Measurements from ENCODE around the gene PLD4. TPM values are rescaled to one million over a fixed set of nuclear protein-coding genes. Genes with fewer than 3 reads are reported as not detected.
A peak's percentile ranks its signal among the peaks of the same experiment; 100 is the strongest.

PLD4 gene
- total RNA-seq, 4 donors from 2014 or later, result 1.3 to 10.9 TPM; not detected in 2

DNA sequence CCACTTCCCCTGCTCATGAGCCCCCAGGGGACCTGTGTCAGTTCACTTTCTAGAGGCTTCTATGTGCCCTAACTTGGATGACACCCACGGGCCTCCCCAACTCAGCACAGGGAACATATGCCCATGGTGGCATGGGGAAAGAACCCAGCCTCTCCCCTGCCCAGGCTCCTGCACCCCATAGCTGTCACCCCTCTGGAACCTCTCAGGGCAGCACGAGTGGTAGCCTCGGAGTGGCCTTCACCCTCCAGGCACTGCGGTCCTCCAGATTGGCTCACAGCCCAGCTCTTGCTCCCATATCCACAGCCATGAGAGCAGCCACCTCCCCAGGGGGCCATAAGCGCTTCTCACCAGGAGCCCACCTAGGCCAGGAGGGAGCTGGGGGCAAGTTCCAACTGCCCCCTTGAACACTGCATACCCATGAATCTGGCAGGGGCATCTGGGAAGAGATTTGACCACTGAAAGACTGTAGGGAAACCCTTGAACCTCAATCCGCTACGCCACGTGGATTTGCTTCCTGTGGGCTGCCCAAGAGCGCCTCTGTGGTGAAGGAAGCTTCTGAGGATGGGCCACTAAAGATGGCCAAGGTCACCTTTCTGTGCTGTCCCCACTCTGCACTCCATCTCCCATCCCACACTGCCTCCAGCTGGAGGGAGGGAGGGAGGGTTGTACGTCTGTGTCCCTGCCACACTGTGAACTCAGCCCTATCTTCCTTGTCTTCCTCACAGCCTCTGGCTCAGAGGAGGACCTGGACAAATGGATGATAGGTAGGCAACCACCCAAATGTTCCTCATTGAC lies 11.9 kb downstream of the PLD4 start:
- Histone ChIP-seq H3K4me3 (no peak overlapping the region), H3K36me3 (no peaks in the 10 kb centered on the region), H3K27me3 (no peaks in the 10 kb centered on the region), H3K4me1 (no peaks in the 10 kb centered on the region), H3K9me3 (no peaks in the 10 kb centered on the region), H3K27ac (no peak overlapping the region)
- no peak for TF ChIP-seq POLR2A (IDR thresholded peaks at IDR 0.05)
- TF ChIP-seq, protein P1, sequence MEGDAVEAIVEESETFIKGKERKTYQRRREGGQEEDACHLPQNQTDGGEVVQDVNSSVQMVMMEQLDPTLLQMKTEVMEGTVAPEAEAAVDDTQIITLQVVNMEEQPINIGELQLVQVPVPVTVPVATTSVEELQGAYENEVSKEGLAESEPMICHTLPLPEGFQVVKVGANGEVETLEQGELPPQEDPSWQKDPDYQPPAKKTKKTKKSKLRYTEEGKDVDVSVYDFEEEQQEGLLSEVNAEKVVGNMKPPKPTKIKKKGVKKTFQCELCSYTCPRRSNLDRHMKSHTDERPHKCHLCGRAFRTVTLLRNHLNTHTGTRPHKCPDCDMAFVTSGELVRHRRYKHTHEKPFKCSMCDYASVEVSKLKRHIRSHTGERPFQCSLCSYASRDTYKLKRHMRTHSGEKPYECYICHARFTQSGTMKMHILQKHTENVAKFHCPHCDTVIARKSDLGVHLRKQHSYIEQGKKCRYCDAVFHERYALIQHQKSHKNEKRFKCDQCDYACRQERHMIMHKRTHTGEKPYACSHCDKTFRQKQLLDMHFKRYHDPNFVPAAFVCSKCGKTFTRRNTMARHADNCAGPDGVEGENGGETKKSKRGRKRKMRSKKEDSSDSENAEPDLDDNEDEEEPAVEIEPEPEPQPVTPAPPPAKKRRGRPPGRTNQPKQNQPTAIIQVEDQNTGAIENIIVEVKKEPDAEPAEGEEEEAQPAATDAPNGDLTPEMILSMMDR (IDR thresholded peaks at IDR 0.05), result no peak
- intact Hi-C loops (cut with DNase I; ENCODE audit: low total_unique reads), result no loop called here
- peak; percentile 13 to 16 for DNase-seq

DNA sequence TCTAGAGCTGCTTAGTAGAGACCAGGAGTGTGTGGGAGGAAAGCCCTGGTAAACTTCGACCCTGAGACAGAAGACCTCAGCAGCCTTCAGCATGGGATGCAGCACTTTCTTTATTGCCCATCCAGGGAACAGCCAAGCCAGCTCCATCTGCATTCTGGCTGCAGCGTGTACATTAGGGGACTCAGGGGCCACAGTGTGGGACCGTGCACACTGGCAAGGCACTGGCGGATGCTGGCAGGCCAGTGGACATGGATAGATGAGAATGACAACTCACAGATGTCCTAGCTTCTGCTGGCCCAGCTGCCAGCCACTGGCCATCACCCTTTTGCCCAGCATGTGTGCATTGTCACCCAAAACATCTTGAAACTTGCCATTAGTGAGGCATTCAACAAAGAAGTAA lies 12.5 kb downstream of the PLD4 start:
- peak; percentile 7 to 8 for DNase-seq
- H3K9me3 ChIP-seq, result no peaks in the 10 kb centered on the region
- H3K27ac ChIP-seq, result no peak overlapping the region
- intact Hi-C loops (cut with DNase I; ENCODE audit: low total_unique reads), result no loop called here
- no peak overlapping the region for H3K4me3 ChIP-seq
- no peaks in the 10 kb centered on the region for H3K27me3 ChIP-seq
- TF ChIP-seq POLR2A (IDR thresholded peaks at IDR 0.05), result no peak
- TF ChIP-seq, protein P1 (IDR thresholded peaks at IDR 0.05), result no peak
- no peaks in the 10 kb centered on the region for H3K36me3 ChIP-seq
- no peaks in the 10 kb centered on the region for H3K4me1 ChIP-seq

DNA sequence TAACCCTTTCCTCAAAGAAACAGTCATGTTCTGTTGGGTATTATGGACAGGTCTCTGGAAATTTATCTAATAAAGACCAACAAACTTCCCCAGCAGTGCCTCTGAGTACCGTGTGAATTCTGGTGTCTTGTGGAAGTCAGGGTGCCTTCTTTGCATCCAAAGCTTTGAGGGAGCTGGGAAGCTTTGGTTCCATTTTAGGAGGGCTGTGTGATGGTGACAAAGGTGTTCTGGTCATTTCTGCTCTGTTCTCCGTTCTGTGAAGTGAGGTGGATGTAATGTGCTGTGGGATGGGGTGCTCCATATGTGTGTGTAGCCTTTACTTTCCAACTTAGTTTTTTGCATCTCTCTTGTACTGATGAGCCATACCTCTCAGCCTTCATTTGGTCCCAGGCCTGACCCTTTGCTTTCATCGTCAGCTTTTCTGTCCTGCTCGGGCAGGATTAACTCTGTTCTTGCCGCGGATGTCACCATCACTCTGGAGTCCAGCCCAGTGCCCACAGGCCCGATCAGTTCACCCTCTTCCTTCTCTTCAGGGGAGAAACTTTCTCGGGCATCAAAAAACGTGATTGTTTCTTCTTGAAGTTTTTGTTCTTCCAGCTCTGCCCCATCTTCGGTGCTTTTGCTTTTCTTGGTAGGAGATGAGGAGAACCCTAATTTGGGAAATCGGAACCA lies 13.2 kb downstream of the PLD4 start:
- Histone ChIP-seq H3K4me1 (no peaks in the 10 kb centered on the region), H3K4me3 (no peak overlapping the region), H3K27me3 (no peaks in the 10 kb centered on the region), H3K9me3 (no peaks in the 10 kb centered on the region), H3K36me3 (no peaks in the 10 kb centered on the region), H3K27ac (no peak overlapping the region)
- DNase-seq, result peak in 1 of 2 donors; percentile 9
- TF ChIP-seq, protein P1 (IDR thresholded peaks at IDR 0.05), result no peak
- TF ChIP-seq POLR2A (IDR thresholded peaks at IDR 0.05), result no peak
- intact Hi-C loops (cut with DNase I; ENCODE audit: low total_unique reads), result no loop called here

DNA sequence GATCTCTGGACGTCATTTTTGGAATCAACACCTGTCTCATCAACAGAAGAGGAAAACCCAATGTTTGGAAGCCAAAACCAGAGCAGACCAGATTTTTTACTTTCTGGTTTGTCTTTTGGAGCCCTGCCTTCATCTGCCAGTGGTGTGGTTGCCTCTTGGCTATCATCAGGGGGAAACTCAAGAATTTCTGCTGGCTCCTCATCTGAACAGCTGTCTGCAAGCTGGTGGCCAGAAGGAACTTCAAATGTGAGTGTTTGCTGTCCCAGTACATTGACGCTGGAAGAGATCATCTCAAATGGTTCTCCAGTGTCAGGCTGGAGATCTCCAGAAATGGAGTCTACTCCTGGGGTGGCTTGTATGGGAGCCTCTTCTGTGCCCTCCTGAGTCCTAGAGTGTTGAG lies 13.8 kb downstream of the PLD4 start:
- no peak overlapping the region for H3K27ac ChIP-seq
- DNase-seq, result no peak
- no peaks in the 10 kb centered on the region for H3K36me3 ChIP-seq
- H3K4me3 ChIP-seq, result no peak overlapping the region
- no peaks in the 10 kb centered on the region for H3K9me3 ChIP-seq
- H3K27me3 ChIP-seq, result no peaks in the 10 kb centered on the region
- H3K4me1 ChIP-seq, result no peaks in the 10 kb centered on the region
- intact Hi-C loops (cut with DNase I; ENCODE audit: low total_unique reads), result no loop called here
- no peak for TF ChIP-seq POLR2A (IDR thresholded peaks at IDR 0.05)
- TF ChIP-seq, protein P1 (IDR thresholded peaks at IDR 0.05), result no peak

DNA sequence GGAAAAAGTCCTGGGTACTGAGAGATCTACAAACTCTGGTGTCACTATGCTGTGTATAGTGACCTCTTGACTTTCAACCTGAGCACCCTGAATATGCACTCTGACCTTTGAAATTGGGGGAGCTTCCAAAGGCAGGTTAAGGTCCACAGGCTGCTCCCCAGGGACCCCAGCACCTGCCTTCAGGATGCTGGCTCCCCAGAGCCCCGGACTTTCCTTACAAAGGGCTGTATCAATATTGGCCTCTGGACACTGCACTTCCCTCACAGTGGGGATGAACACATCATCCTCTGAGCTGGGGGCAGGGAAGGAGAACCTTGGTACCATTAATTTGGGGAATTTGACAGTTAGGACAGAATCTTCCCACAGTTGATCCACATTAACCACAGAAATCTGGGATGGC lies 14.3 kb downstream of the PLD4 start:
- Histone ChIP-seq H3K27me3 (no peaks in the 10 kb centered on the region), H3K4me1 (no peaks in the 10 kb centered on the region), H3K36me3 (no peaks in the 10 kb centered on the region), H3K4me3 (no peak overlapping the region), H3K27ac (no peak overlapping the region), H3K9me3 (no peaks in the 10 kb centered on the region)
- TF ChIP-seq POLR2A (IDR thresholded peaks at IDR 0.05), result no peak
- TF ChIP-seq, protein P1 (IDR thresholded peaks at IDR 0.05), result no peak
- DNase-seq, result peak in 1 of 2 donors; percentile 9
- intact Hi-C loops (cut with DNase I; ENCODE audit: low total_unique reads), result no loop called here

Data from uterus (tissue), 4 donors.